IPS-18a (cell line): ENCODE measurements around the gene MACO1.
A peak's percentile ranks its signal among the peaks of the same experiment; 100 is the strongest.
"Not testable (repeated sequence)": the region's sequence is repeated elsewhere in the genome, so short reads cannot be mapped to it uniquely, and the experiment has no call there.

Experiments used
- H3K27ac ChIP-seq: one replicate; pipeline ENCODE4 v1.5.1; 2013; ENCODE audit warnings: low read length
- H3K27me3 ChIP-seq: one replicate; pipeline ENCODE4 v1.6.1; 2013; ENCODE audit warnings: mild to moderate bottlenecking, low read length; ENCODE audit not compliant: control insufficient read depth, insufficient read depth
- H3K36me3 ChIP-seq: one replicate; pipeline ENCODE4 v1.6.1; 2013; ENCODE audit warnings: low read depth, low read length; ENCODE audit not compliant: control insufficient read depth
- H3K4me1 ChIP-seq: one replicate; pipeline ENCODE4 v1.6.1; 2013; ENCODE audit warnings: low read depth, low read length; ENCODE audit not compliant: control insufficient read depth
- H3K4me3 ChIP-seq: one replicate; pipeline ENCODE4 v1.5.1; 2013; ENCODE audit warnings: low read length
- H3K9ac ChIP-seq: one replicate; pipeline ENCODE4 v1.6.1; 2013; ENCODE audit warnings: mild to moderate bottlenecking, low read length, moderate library complexity
- H3K9me3 ChIP-seq: one replicate; pipeline ENCODE4 v1.6.1; 2013; ENCODE audit warnings: low read depth, low read length; ENCODE audit not compliant: control insufficient read depth

MACO1 gene

GRCh38 chr1:25504706-25505595 is 74.3 kb downstream of the MACO1 start:
- Histone ChIP-seq H3K36me3 (no peaks in the 10 kb centered on the region), H3K4me3 (no peak overlapping the region), H3K9me3 (no peaks in the 10 kb centered on the region), H3K9ac (no peak overlapping the region), H3K27ac (no peak overlapping the region), H3K4me1 (peaks cover 15% of the 10 kb centered on the region), H3K27me3 (no peaks in the 10 kb centered on the region)

- Histone ChIP-seq H3K27ac (no peak overlapping the region), H3K9ac (no peak overlapping the region), H3K36me3 (no peaks in the 10 kb centered on the region)
Observed at GRCh38 chr1:25505656-25506385, 75.1 kb downstream of the MACO1 start.

DNA sequence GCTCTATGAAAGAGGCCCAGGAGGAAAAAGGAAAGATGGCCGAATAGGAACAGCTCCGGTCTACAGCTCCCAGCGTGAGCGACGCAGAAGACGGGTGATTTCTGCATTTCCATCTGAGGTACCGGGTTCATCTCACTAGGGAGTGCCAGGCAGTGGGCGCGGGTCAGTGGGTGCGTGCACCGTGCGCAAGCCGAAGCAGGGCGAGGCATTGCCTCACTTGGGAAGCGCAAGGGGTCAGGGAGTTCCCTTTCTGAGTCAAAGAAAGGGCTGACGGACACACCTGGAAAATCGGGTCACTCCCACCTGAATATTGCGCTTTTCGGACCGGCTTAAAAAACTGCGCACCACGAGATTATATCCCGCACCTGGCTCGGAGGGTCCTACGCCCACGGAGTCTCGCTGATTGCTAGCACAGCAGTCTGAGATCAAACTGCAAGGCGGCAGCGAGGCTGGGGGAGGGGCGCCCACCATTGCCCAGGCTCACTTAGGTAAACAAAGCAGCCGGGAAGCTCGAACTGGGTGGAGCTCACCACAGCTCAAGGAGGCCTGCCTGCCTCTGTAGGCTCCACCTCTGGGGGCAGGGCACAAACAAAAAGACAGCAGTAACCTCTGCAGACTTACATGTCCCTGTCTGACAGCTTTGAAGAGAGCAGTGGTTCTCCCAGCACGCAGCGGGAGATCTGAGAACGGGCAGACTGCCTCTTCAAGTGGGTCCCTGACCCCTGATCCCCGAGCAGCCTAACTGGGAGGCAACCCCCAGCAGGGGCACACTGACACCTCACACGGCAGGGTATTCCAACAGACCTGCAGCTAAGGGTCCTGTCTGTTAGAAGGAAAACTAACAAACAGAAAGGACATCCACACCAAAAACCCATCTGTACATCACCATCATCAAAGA is 76.1 kb downstream of the MACO1 start:
- H3K9me3 ChIP-seq, H3K36me3 ChIP-seq, H3K27me3 ChIP-seq, H3K27ac ChIP-seq: not testable (repeated sequence)
- H3K4me1 ChIP-seq, result peaks cover 15% of the 10 kb centered on the region
- peak overlapping the region; percentile 51 for H3K9ac ChIP-seq
- peak overlapping the region; percentile 38 for H3K4me3 ChIP-seq

More at GRCh38 chr1:25505656-25506385, 75.1 kb downstream of the MACO1 start:
- peaks cover 15% of the 10 kb centered on the region for H3K4me1 ChIP-seq
- no peaks in the 10 kb centered on the region for H3K9me3 ChIP-seq
- H3K27me3 ChIP-seq, result no peaks in the 10 kb centered on the region
- peak overlapping the region; percentile 38 for H3K4me3 ChIP-seq

DNA sequence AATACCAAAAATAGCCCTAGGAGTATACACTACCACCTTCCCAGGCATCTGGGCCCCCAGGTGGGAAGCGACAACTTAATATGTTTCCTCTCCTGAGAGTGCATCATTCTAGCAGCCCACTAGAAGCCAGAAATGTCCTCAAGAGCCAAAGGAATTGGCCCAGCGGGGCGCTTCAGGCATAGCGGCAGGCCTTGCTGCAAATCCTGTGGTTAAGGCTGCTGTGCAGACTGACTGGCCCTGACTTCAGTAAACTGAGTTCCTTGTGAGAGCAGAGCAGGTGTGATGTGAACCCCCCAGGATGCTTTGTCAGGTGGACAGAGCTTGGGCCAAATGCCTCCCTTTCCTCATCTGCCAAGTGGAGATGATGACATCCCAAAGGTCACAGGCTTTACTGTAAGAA is 83.0 kb downstream of the MACO1 start:
- H3K27me3 ChIP-seq, result no peaks in the 10 kb centered on the region
- no peaks in the 10 kb centered on the region for H3K4me1 ChIP-seq
- no peak overlapping the region for H3K27ac ChIP-seq
- no peak overlapping the region for H3K9ac ChIP-seq
- no peak overlapping the region for H3K4me3 ChIP-seq
- H3K36me3 ChIP-seq, result no peaks in the 10 kb centered on the region
- no peaks in the 10 kb centered on the region for H3K9me3 ChIP-seq

DNA sequence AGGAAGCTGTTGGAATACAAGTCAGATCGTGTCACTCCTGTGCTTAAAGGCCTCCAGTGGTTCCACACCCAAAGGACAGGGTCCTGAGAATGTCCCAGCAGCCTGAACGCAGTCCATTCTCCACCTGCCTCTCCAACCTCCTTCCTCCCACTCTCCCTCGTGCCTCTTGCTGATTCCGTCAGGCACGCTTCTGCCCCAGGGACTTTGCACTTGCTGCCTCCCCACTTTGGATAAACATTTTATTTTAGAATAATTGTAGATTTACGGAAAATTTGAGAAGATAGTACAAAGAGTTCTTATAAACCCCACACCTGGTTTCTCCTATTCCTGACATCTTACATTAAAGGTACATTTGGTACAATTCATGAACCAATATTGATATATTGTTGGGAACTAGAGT is 84.3 kb downstream of the MACO1 start:
- Histone ChIP-seq H3K27ac (no peak overlapping the region), H3K9me3 (no peaks in the 10 kb centered on the region), H3K27me3 (no peaks in the 10 kb centered on the region), H3K4me3 (no peak overlapping the region), H3K36me3 (no peaks in the 10 kb centered on the region), H3K4me1 (peaks cover 3% of the 10 kb centered on the region), H3K9ac (no peak overlapping the region)

- no peaks in the 10 kb centered on the region for H3K9me3 ChIP-seq
- no peak overlapping the region for H3K27ac ChIP-seq
- H3K4me3 ChIP-seq, result no peak overlapping the region
- H3K4me1 ChIP-seq, result peaks cover 3% of the 10 kb centered on the region
- H3K36me3 ChIP-seq, result no peaks in the 10 kb centered on the region
- H3K9ac ChIP-seq, result no peak overlapping the region
- H3K27me3 ChIP-seq, result no peaks in the 10 kb centered on the region
Observed at GRCh38 chr1:25516686-25517085, 86.0 kb downstream of the MACO1 start.

DNA sequence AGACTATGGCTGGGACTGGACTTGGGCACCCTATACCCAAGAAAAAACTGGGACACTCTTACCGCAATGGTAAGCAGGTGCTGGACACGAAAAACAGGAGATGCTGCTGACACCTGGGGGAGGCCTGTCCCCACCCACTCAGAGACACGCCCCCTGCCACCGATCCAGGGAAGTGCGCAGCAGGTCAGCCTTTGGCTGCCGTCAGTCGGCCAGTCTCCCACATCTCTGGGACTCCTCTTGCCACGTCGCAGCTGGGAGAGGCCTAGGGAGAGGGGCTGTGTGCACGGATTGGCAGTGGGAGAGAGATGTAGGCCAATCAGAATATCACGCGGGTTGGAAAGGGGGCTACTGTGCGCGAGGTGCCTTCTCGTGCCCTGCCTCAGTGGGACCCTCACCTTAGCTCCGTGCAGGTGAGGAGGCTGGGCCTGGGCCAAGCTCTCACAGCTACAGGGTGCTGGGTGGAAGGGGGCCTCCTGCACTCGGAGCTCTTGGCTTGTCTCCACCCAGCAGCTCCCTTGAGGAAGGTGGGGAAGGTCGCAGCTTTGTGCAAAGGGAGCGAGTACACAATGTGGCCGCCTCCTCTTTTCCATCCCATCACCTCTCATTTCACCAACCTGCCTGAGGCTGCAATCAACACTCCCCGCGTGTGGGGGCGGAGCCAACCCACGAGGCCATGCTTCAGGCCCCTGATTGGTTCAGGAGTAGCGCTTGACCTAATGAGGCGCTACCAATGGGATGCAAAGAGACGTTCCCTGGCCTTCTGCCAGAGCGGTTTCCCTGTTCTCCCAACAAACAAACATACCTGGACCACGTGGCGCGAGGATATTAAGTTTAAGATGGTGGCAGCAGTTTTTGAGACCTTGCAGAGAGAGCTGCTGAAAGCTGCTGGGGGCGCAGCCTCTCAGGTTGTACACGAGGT is 87.0 kb downstream of the MACO1 start:
- Histone ChIP-seq H3K9ac (no peak overlapping the region), H3K36me3 (no peaks in the 10 kb centered on the region), H3K27me3 (no peaks in the 10 kb centered on the region), H3K4me3 (no peak overlapping the region), H3K4me1 (peaks cover 3% of the 10 kb centered on the region), H3K27ac (no peak overlapping the region), H3K9me3 (no peaks in the 10 kb centered on the region)

DNA sequence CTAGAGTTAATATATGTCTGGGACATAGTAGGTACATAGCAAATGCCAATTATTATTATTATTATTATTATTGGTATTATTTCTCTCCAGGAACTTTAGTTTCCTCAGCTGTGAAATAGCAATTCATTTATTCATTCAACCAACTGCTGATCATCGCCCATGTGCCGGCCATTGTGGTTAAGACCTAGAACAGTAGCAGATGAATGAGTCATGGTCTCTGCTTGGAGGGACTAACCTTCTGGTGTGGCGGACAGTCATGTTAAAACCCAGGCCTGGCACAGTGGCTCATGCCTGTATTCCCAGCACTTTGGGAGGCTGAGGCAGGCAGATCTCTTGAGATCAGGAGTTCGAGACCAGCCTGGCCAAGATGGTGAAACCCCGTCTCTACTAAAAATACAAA is 88.9 kb downstream of the MACO1 start:
- Histone ChIP-seq H3K9ac (no peak overlapping the region), H3K27me3 (no peaks in the 10 kb centered on the region), H3K36me3 (no peaks in the 10 kb centered on the region), H3K9me3 (no peaks in the 10 kb centered on the region), H3K4me1 (peaks cover 3% of the 10 kb centered on the region), H3K4me3 (no peak overlapping the region), H3K27ac (no peak overlapping the region)

DNA sequence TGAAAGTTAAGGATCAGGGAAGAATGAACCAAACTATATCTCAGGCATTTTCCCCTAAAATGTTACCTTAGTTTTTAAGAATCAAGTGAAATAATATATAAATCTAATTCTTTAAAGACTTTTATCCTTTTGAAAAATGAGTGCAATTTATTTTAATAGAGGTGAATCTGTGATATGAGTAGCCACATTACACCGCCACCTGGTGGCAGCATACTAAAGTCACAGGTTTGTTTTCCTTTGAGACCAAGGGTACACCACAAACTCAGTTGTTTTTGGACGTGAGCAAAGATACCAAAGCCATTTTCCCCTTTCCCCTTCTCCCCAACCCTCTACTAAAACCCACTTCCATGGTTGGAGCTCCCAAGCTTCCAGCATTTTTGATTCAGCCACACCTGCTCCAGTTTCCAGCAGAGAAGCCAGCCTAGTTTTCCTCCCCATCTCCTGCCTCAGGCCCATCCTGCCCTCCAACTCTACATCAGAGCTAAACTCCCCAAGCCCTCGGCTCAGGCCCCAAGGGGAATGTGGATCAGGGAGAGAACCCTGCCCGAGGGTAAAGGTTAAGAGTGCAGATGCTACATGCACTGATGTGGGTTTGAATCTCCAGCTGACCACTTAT is 89.9 kb downstream of the MACO1 start:
- Histone ChIP-seq H3K4me1 (peaks cover 3% of the 10 kb centered on the region), H3K27ac (no peak overlapping the region), H3K27me3 (no peaks in the 10 kb centered on the region), H3K9ac (no peak overlapping the region), H3K36me3 (no peaks in the 10 kb centered on the region), H3K9me3 (no peaks in the 10 kb centered on the region), H3K4me3 (no peak overlapping the region)

GRCh38 chr1:25522031-25522655 is 91.4 kb downstream of the MACO1 start:
- no peak overlapping the region for H3K4me3 ChIP-seq
- H3K9ac ChIP-seq, result no peak overlapping the region
- no peaks in the 10 kb centered on the region for H3K36me3 ChIP-seq
- no peaks in the 10 kb centered on the region for H3K9me3 ChIP-seq
- H3K27ac ChIP-seq, result no peak overlapping the region
- no peaks in the 10 kb centered on the region for H3K27me3 ChIP-seq
- peaks cover 3% of the 10 kb centered on the region for H3K4me1 ChIP-seq
